GM23338 (cell line): ENCODE results near the gene GLYATL3.

Source experiments
- CTCF ChIP-seq, 2 experiments: fragments of 200-600 bp in 1 of 2; sonication (generic) in 1 of 2; conservative IDR thresholded peaks; 2 replicates each; pipeline versions ENCODE4 v1.5.1 to v1.6.1; 2016 to 2017; ENCODE audit warnings: antibody characterized with exemption in 2 of 2, low read depth in 2 of 2, mild to moderate bottlenecking in 2 of 2, moderate library complexity in 1 of 2
- POLR2AphosphoS5 ChIP-seq: IDR thresholded peaks from 2 replicates; pipeline ENCODE4 v1.6.1; 2016; ENCODE audit warnings: antibody characterized with exemption, low read depth

- TF ChIP-seq POLR2AphosphoS5 (no peak), CTCF (conservative IDR thresholded peaks at IDR 0.05; ENCODE audit: low read depth in 2 of 2) (no peak)
Observed at GRCh38 chr6:49535795-49536194, 36.1 kb downstream of the GLYATL3 start.
